HEK293 (cell line): ENCODE measurements around the gene DCUN1D5.

ENCODE experiments used
- CTCF ChIP-seq: fragments of 450-650 bp; formaldehyde crosslinking; IDR thresholded peaks from 2 replicates; pipeline ENCODE4 v1.5.1; 2016; ENCODE audit warnings: missing biosample characterization, missing genetic modification characterization
- GLIS1 ChIP-seq: fragments of 450-650 bp; formaldehyde crosslinking; IDR thresholded peaks from 2 replicates; pipeline ENCODE4 v1.5.1; 2016; ENCODE audit warnings: missing biosample characterization, missing genetic modification characterization
- KLF10 ChIP-seq: fragments of 450-650 bp; IDR thresholded peaks from 2 replicates; pipeline ENCODE4 v1.5.1; 2018; ENCODE audit warnings: missing biosample characterization, mild to moderate bottlenecking, missing genetic modification characterization
- KLF16 ChIP-seq: fragments of 450-650 bp; formaldehyde crosslinking; IDR thresholded peaks from 2 replicates; pipeline ENCODE4 v1.5.1; 2017; ENCODE audit warnings: missing biosample characterization, missing genetic modification characterization
- ZNF16 ChIP-seq: fragments of 450-650 bp; formaldehyde crosslinking; IDR thresholded peaks from 2 replicates; pipeline ENCODE4 v1.5.1; 2016; ENCODE audit warnings: low read depth, missing biosample characterization, missing genetic modification characterization
- ZNF658 ChIP-seq: fragments of 450-650 bp; formaldehyde crosslinking; IDR thresholded peaks from 2 replicates; pipeline ENCODE4; 2016; ENCODE audit warnings: missing biosample characterization, missing genetic modification characterization
- TF ChIP-seq, protein P1 (sequence below): fragments of 450-650 bp; formaldehyde crosslinking; IDR thresholded peaks from 2 replicates; pipeline ENCODE4 v1.5.1; 2016; ENCODE audit warnings: missing biosample characterization, missing genetic modification characterization

DNA sequence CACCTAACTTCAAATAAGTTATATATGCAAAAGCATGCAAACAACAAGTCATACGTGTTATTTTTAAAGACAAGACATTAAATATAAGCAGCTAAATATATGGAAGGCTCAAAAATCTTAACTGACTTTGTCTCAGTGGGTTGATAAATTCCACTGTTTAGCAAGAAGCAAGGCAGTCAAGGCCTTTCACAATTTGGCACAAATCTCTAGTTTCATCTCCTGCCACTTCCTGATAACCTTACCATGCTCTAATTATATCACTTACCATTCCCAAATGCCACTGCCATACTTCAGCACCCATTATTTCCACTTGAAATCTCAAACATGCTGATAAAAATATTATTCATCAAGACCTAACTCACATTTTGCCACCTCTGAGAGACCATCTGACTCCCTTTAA, 24.8 kb downstream of the DCUN1D5 start:
- TF ChIP-seq ZNF16 (tag by site-specific recombination) (no peak), KLF16 (no peak), CTCF (tag by site-specific recombination) (no peak), KLF10 (no peak), GLIS1 (tag by site-specific recombination) (no peak), ZNF658 (tag by site-specific recombination) (no peak)
- TF ChIP-seq, protein P1, sequence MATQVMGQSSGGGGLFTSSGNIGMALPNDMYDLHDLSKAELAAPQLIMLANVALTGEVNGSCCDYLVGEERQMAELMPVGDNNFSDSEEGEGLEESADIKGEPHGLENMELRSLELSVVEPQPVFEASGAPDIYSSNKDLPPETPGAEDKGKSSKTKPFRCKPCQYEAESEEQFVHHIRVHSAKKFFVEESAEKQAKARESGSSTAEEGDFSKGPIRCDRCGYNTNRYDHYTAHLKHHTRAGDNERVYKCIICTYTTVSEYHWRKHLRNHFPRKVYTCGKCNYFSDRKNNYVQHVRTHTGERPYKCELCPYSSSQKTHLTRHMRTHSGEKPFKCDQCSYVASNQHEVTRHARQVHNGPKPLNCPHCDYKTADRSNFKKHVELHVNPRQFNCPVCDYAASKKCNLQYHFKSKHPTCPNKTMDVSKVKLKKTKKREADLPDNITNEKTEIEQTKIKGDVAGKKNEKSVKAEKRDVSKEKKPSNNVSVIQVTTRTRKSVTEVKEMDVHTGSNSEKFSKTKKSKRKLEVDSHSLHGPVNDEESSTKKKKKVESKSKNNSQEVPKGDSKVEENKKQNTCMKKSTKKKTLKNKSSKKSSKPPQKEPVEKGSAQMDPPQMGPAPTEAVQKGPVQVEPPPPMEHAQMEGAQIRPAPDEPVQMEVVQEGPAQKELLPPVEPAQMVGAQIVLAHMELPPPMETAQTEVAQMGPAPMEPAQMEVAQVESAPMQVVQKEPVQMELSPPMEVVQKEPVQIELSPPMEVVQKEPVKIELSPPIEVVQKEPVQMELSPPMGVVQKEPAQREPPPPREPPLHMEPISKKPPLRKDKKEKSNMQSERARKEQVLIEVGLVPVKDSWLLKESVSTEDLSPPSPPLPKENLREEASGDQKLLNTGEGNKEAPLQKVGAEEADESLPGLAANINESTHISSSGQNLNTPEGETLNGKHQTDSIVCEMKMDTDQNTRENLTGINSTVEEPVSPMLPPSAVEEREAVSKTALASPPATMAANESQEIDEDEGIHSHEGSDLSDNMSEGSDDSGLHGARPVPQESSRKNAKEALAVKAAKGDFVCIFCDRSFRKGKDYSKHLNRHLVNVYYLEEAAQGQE (tag by site-specific recombination) = no peak
